Measurements from ENCODE around the gene FSCN2. TPM values are rescaled to one million over a fixed set of nuclear protein-coding genes. Genes with fewer than 3 reads are reported as not detected.
"Not testable (repeated sequence)": the region's sequence is repeated elsewhere in the genome, so short reads cannot be mapped to it uniquely, and the experiment has no call there.

Gene FSCN2
- total RNA-seq, 2 donors from 2014 or later, result 0.21 to 0.64 TPM

GRCh38 chr17:81578561-81579225 lies 50.5 kb downstream of the FSCN2 start:
- Mint-ChIP-seq H3K4me1 (ENCODE audit: low read depth in 2 of 2) (peaks cover 12 to 21% of the 10 kb centered on the region in 2 donors), H3K9me3 (no peaks in the 10 kb centered on the region), H3K27ac (peak overlapping the region in 1 of 2 donors; percentile 36), H3K36me3 (peaks cover 13% of the 10 kb centered on the region), H3K27me3 (no peaks in the 10 kb centered on the region), H3K4me3 (no peak overlapping the region)
- ATAC-seq (no peak), DNase-seq (ENCODE audit: low spot score) (peak; percentile 15)

GRCh38 chr17:81579298-81579697 lies 51.1 kb downstream of the FSCN2 start:
- no peaks in the 10 kb centered on the region for H3K27me3 Mint-ChIP-seq
- DNase-seq (ENCODE audit: low spot score), result no peak
- ATAC-seq, result no peak
- H3K4me1 Mint-ChIP-seq (ENCODE audit: low read depth in 2 of 2), result peaks cover 12 to 21% of the 10 kb centered on the region in 2 donors
- peak overlapping the region in 1 of 2 donors; percentile 30 for H3K27ac Mint-ChIP-seq
- peaks cover 13% of the 10 kb centered on the region for H3K36me3 Mint-ChIP-seq
- H3K9me3 Mint-ChIP-seq, result no peaks in the 10 kb centered on the region
- H3K4me3 Mint-ChIP-seq, result no peak overlapping the region

- Mint-ChIP-seq H3K4me3 (no peak overlapping the region), H3K27me3 (no peaks in the 10 kb centered on the region), H3K27ac (peak overlapping the region in 1 of 2 donors; percentile 30), H3K9me3 (no peaks in the 10 kb centered on the region), H3K36me3 (peaks cover 13% of the 10 kb centered on the region), H3K4me1 (ENCODE audit: low read depth in 2 of 2) (peaks cover 12 to 21% of the 10 kb centered on the region in 2 donors)
- ATAC-seq (peak in 1 of 2 donors; percentile 21), DNase-seq (ENCODE audit: low spot score) (peak; percentile 57)
Measured at GRCh38 chr17:81579821-81580321, 51.7 kb downstream of the FSCN2 start.

DNA sequence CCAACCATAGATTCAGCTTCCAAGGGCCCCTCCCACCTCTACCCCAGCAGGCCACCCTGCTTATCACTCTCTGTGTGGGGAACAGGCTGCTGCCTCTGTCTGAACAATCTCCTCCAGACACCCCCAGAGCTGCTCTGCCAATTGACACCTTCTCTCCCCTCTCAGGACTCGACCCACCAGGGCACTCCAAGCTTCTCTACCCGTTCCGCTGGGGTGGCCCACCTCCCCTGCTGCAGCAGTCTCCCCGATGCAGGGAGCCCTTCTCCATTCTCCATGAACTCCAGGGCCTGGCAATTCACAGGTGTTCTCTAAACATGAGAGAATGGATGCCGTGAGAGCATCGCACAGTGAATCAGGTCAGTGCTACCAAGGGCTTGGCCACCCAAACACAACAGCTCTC lies 52.3 kb downstream of the FSCN2 start:
- Mint-ChIP-seq H3K4me1 (ENCODE audit: low read depth in 2 of 2) (peaks cover 12 to 21% of the 10 kb centered on the region in 2 donors), H3K4me3 (no peak overlapping the region), H3K27ac (no peak overlapping the region), H3K27me3 (no peaks in the 10 kb centered on the region), H3K9me3 (no peaks in the 10 kb centered on the region), H3K36me3 (peaks cover 13% of the 10 kb centered on the region)
- ATAC-seq (no peak), DNase-seq (ENCODE audit: low spot score) (peak; percentile 41)

DNA sequence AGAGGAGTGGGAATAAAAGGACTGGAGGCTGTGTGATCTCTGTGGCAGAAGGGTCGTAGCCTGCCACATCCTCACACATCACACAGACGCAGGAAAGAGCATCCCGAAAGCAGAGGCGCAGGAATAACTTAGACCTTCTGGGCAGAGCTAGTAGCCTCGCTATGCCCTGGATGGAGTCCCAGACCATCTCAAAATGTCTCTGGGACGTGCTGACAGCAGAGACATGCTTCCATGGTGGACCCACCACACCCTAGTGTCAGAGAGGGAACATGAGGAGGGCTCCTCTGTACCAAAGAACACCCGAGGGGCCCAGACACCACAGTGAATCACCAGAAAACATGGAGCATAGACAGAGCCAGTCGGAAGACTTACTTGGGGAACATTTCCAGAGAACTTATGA lies 53.6 kb downstream of the FSCN2 start:
- H3K27ac Mint-ChIP-seq, result no peak overlapping the region
- no peaks in the 10 kb centered on the region for H3K27me3 Mint-ChIP-seq
- no peak overlapping the region for H3K4me3 Mint-ChIP-seq
- H3K9me3 Mint-ChIP-seq, result no peaks in the 10 kb centered on the region
- peaks cover 17% of the 10 kb centered on the region for H3K36me3 Mint-ChIP-seq
- ATAC-seq (no peak), DNase-seq (ENCODE audit: low spot score) (peak; percentile 28)
- H3K4me1 Mint-ChIP-seq (ENCODE audit: low read depth in 2 of 2), result peaks cover 12 to 21% of the 10 kb centered on the region in 2 donors

- ATAC-seq, result no peak
- Mint-ChIP-seq H3K27ac (no peak overlapping the region), H3K9me3 (no peaks in the 10 kb centered on the region)
Measured at GRCh38 chr17:81582341-81582740, 54.2 kb downstream of the FSCN2 start.

DNA sequence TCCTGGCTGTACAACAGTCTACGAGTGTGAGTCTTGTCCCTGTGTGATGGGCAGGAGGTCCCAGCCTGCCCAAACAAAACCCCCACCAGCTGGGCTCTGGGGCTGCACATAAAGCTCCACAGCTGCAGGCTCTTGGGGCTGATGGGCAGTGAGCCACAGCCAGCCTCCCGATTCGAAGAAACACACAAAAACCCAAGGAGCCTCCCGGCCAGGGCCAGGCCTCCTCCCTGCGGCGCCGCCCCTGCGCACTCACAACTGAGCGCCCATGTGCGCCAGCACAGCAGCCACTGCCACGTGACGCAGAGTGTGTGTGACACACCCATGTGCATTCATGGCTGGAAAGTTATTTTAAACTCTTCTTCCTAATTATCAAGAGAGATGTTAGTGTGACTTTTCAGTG lies 54.6 kb downstream of the FSCN2 start:
- H3K36me3 Mint-ChIP-seq, result peaks cover 14% of the 10 kb centered on the region
- no peak overlapping the region for H3K4me3 Mint-ChIP-seq
- H3K9me3 Mint-ChIP-seq, result no peaks in the 10 kb centered on the region
- ATAC-seq (no peak), DNase-seq (ENCODE audit: low spot score) (no peak)
- H3K27me3 Mint-ChIP-seq, result no peaks in the 10 kb centered on the region
- no peak overlapping the region for H3K27ac Mint-ChIP-seq
- peaks cover 9 to 16% of the 10 kb centered on the region in 2 donors for H3K4me1 Mint-ChIP-seq (ENCODE audit: low read depth in 2 of 2)

More at GRCh38 chr17:81582341-81582740, 54.2 kb downstream of the FSCN2 start:
- Mint-ChIP-seq H3K36me3 (peaks cover 17% of the 10 kb centered on the region), H3K4me3 (no peak overlapping the region), H3K4me1 (ENCODE audit: low read depth in 2 of 2) (peaks cover 12 to 20% of the 10 kb centered on the region in 2 donors), H3K27me3 (no peaks in the 10 kb centered on the region)
- no peak for DNase-seq (ENCODE audit: low spot score)

DNA sequence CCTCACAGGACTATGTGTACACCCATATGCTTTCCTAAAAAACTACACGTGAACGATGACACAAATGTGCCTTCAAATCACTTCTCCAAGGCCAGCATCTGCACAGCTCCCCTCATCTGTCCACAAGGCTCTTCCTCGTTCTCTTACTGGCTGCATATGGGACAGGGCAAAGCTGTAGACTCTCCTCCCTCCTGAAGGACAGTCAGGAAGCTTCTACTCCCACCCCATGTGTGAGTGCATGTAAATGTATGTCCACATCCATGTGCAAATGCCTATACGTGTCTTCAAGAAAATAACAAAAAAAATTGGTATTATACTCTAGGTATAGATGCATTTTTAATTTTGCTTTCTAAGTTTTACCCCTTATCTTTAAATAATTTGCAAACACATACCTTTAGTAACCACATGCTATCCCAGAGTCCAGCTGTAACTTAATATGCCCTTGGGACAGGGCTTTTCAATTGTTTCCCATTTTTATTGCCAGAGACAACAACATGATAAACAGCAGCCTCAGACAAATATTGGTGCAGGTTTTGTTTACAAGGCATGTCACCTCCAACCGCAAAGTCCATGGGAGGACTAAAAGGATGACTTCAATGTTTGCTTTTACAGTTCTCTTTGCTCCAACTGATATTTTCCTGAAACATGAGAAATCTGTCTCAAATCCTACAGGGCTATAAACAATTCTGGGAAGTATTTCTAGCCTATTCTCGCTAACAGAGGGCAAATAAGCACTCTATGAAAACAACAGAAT lies 55.6 kb downstream of the FSCN2 start:
- peaks cover 18% of the 10 kb centered on the region for H3K36me3 Mint-ChIP-seq
- H3K4me1 Mint-ChIP-seq (ENCODE audit: low read depth in 2 of 2), result peaks cover 0 to 11% of the 10 kb centered on the region in 2 donors
- H3K4me3 Mint-ChIP-seq, result no peak overlapping the region
- no peak overlapping the region for H3K27ac Mint-ChIP-seq
- ATAC-seq (no peak), DNase-seq (ENCODE audit: low spot score) (no peak)
- H3K9me3 Mint-ChIP-seq, result no peaks in the 10 kb centered on the region
- H3K27me3 Mint-ChIP-seq, result no peaks in the 10 kb centered on the region

DNA sequence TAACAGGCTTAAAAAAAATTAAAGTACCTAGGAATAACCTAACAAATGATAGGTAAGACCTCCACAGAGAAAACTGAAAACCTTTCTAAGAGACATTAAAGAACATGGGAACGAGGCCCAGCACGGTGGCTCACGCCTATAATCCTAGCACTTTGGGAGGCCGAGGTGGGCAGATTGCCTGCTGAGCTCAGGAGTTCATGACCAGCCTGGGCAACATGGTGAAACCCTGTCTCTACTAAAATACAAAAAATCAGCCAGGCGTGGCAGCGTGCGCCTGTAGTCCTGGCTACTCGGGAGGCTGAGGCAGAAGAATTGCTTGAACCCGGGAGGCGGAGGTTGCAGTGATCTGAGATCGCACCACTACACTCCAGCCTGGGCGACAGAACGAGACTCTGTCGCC lies 56.6 kb downstream of the FSCN2 start:
- not testable (repeated sequence) for H3K27ac Mint-ChIP-seq; ATAC-seq; H3K4me1 Mint-ChIP-seq (ENCODE audit: low read depth in 2 of 2); H3K27me3 Mint-ChIP-seq; DNase-seq (ENCODE audit: low spot score); H3K4me3 Mint-ChIP-seq; H3K9me3 Mint-ChIP-seq
- H3K36me3 Mint-ChIP-seq, result peaks cover 19% of the 10 kb centered on the region

DNA sequence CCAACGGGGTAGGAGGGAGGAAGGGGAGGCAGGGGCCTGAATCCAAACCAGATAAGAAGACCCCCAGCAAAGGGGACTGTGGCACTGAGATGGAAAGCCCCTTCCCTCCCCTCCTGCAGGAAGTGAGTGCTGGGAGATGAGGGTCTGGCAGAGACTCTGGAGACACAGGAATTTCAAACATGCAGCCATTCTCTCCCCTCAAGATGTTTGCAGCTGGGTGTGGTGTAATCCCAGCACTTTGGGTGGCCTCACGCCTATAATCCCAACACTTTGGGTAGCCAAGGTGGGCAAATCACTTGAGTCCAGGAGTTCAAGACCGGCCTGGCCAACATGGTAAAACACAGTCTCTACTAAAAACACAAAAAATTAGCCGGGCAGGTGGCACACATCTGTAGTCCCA lies 57.9 kb downstream of the FSCN2 start:
- DNase-seq (ENCODE audit: low spot score) (peak; percentile 22), ATAC-seq (no peak)
- no peak overlapping the region for H3K4me3 Mint-ChIP-seq
- peaks cover 19% of the 10 kb centered on the region for H3K36me3 Mint-ChIP-seq
- H3K9me3 Mint-ChIP-seq, result no peaks in the 10 kb centered on the region
- H3K4me1 Mint-ChIP-seq (ENCODE audit: low read depth in 2 of 2), result no peaks in the 10 kb centered on the region
- no peak overlapping the region for H3K27ac Mint-ChIP-seq
- no peaks in the 10 kb centered on the region for H3K27me3 Mint-ChIP-seq

Other genes with a start within 250 kb of the FSCN2 start
- gene SLC38A10, start 233.1 kb upstream of the FSCN2 start, total RNA-seq, result 100 to 1,000 TPM in 1 of 2 donors, 10 to 100 TPM in 1; 92.4 to 136 TPM
- gene BAHCC1, start 132.9 kb upstream of the FSCN2 start, total RNA-seq, result under 1 TPM; 0.52 to 0.84 TPM
- 1,000 to 10,000 TPM; 4,962 to 5,145 TPM for gene ACTG1, start 15.6 kb upstream of the FSCN2 start, total RNA-seq
- 10 to 100 TPM; 35.5 to 76.6 TPM for gene FAAP100, start 24.0 kb downstream of the FSCN2 start, total RNA-seq
- 100 to 1,000 TPM; 161 to 174 TPM for gene NPLOC4, start 108.7 kb downstream of the FSCN2 start, total RNA-seq
- gene TSPAN10, start 108.8 kb downstream of the FSCN2 start, total RNA-seq, result under 1 TPM in 1 of 2 donors, not detected in 1; 0.50 TPM
- 1 to 10 TPM; 4.8 to 8.9 TPM for gene PDE6G, start 128.2 kb downstream of the FSCN2 start, total RNA-seq
- 10 to 100 TPM; 35.2 to 45.6 TPM for gene OXLD1, start 138.2 kb downstream of the FSCN2 start, total RNA-seq
- gene CCDC137, start 138.4 kb downstream of the FSCN2 start, total RNA-seq, result 10 to 100 TPM; 38.0 to 90.1 TPM
- 10 to 100 TPM; 35.5 to 54.7 TPM for gene ARL16, start 155.4 kb downstream of the FSCN2 start, total RNA-seq
- 100 to 1,000 TPM; 140 to 220 TPM for gene HGS, start 155.6 kb downstream of the FSCN2 start, total RNA-seq
- gene MRPL12, start 175.0 kb downstream of the FSCN2 start, total RNA-seq, result 100 to 1,000 TPM in 1 of 2 donors, 10 to 100 TPM in 1; 98.7 to 226 TPM
- gene SLC25A10, start 183.9 kb downstream of the FSCN2 start, total RNA-seq, result 10 to 100 TPM; 17.5 to 36.3 TPM

Measured in natural killer cell treated with Interleukin-12 subunit alpha and Interleukin-12 subunit beta and Interleukin-15 and Interleukin-18, amount 100 ng/mL, for 72 hours (primary cell).